ENCODE data around the gene ZNRD2. TPM values are rescaled to one million over a fixed set of nuclear protein-coding genes. Genes with fewer than 3 reads are reported as not detected.

ZNRD2 gene
- total RNA-seq, 1 experiment from 2014 or later, result 126 TPM

DNA sequence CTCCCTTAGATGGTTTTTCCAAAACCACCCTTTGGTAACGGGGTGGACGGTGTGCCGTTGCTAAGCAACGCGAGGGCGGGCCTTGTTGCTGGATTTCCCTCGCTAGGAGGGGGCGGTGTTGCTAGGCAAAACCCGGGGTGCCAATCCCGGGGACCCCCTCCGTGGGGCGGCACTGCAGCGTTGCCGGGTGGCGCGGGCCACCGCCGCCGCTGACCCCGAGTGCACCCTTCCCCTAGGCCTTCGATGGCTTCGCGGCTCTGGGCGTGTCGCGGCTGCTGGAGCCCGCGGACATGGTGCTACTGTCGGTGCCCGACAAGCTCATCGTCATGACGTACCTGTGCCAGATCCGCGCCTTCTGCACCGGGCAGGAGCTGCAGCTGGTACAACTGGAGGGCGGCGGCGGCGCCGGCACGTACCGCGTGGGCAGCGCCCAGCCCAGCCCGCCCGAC is 14.5 kb downstream of the ZNRD2 start:
- no TSS peak for BruUV-seq (replicated peaks)
- Histone ChIP-seq H3K9ac (ENCODE audit: low read length) (no peak overlapping the region), H3K4me1 (ENCODE audit: insufficient read depth, low read length) (no peaks in the 10 kb centered on the region), H3K9me2 (replicated peaks; ENCODE audit: low read length) (no peaks in the 10 kb centered on the region), H2AFZ (ENCODE audit: low read length) (no peak overlapping the region), H3K36me3 (ENCODE audit: low read depth, low read length) (peaks cover 8% of the 10 kb centered on the region), H3F3A (ENCODE audit: low read length, unreplicated experiment) (no peaks in the 10 kb centered on the region), H3K9me3 (ENCODE audit: low read length) (no peaks in the 10 kb centered on the region), H3K4me3 (ENCODE audit: low read length) (no peak overlapping the region), H3K4me2 (ENCODE audit: low read length) (no peak overlapping the region), H4K20me1 (ENCODE audit: low read length) (no peaks in the 10 kb centered on the region), H3K27me3 (ENCODE audit: low read length) (no peaks in the 10 kb centered on the region), H3K79me2 (ENCODE audit: low read length) (no peaks in the 10 kb centered on the region), H3K27ac (ENCODE audit: low read length) (no peak overlapping the region)
- ChIA-PET CTCF (no interaction called here), POLR2A (ENCODE audit: unreplicated experiment) (no interaction called here)
- TF ChIP-seq EZH2 (IDR thresholded peaks at IDR 0.05; ENCODE audit: low read length, unreplicated experiment) (no peak), EZH2phosphoT487 (IDR thresholded peaks at IDR 0.05; ENCODE audit: borderline replicate concordance, low read length) (no peak)
- TF ChIP-seq, protein P1, sequence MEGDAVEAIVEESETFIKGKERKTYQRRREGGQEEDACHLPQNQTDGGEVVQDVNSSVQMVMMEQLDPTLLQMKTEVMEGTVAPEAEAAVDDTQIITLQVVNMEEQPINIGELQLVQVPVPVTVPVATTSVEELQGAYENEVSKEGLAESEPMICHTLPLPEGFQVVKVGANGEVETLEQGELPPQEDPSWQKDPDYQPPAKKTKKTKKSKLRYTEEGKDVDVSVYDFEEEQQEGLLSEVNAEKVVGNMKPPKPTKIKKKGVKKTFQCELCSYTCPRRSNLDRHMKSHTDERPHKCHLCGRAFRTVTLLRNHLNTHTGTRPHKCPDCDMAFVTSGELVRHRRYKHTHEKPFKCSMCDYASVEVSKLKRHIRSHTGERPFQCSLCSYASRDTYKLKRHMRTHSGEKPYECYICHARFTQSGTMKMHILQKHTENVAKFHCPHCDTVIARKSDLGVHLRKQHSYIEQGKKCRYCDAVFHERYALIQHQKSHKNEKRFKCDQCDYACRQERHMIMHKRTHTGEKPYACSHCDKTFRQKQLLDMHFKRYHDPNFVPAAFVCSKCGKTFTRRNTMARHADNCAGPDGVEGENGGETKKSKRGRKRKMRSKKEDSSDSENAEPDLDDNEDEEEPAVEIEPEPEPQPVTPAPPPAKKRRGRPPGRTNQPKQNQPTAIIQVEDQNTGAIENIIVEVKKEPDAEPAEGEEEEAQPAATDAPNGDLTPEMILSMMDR (conservative IDR thresholded peaks at IDR 0.05; ENCODE audit: low read depth, low read length), result no peak
- DNase-seq, result no peak
- ATAC-seq, result no peak
- intact Hi-C loops (cut with micrococcal nuclease), result no loop called here

DNA sequence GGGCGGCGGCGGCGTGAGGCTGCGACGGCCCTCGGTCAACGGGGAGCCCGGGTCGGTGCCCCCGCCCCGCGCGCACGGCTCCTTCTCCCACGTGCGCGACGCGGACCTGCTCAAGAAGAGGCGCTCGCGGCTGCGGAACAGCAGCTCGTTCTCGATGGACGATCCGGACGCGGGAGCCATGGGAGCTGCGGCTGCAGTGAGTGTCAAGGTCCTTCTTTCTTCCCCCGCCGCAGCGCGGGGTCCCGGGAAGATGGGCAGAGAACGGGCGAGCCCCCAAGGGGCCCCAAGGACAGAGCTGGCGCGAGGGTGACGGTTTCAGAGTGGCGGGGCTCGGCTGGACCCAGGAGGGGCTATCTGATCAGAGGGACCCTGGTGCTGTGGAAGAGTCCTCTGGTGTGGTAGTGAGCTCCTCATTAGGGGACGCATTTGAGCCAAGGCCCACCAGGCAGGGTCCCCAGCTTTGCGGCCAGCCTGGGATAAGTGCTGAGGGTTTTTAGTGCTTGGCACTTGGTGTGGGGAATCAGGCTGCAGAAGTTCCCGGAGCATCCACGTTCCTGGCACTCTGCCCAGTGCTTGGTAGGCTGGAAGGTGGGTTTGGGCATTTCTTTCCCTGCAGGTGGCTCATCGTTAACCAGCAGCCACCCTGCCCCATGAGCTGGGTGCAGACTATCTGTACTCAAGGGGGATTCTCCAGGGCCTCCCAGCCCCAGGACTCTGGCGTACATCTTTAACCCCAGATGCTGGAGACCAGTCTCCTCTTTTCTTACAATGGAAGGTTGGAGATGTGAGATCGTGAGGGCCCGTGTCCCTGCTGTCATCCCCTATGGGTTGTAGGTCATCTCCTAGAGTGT is 15.3 kb downstream of the ZNRD2 start:
- ChIA-PET CTCF (no interaction called here), POLR2A (ENCODE audit: unreplicated experiment) (no interaction called here)
- Histone ChIP-seq H3K4me3 (ENCODE audit: low read length) (no peak overlapping the region), H3K36me3 (ENCODE audit: low read depth, low read length) (peaks cover 8% of the 10 kb centered on the region), H3K9ac (ENCODE audit: low read length) (no peak overlapping the region), H4K20me1 (ENCODE audit: low read length) (no peaks in the 10 kb centered on the region), H3K9me3 (ENCODE audit: low read length) (no peaks in the 10 kb centered on the region), H3K4me1 (ENCODE audit: insufficient read depth, low read length) (no peaks in the 10 kb centered on the region), H3K27me3 (ENCODE audit: low read length) (no peaks in the 10 kb centered on the region), H3K4me2 (ENCODE audit: low read length) (no peak overlapping the region), H3F3A (ENCODE audit: low read length, unreplicated experiment) (no peaks in the 10 kb centered on the region), H3K79me2 (ENCODE audit: low read length) (no peaks in the 10 kb centered on the region), H3K9me2 (replicated peaks; ENCODE audit: low read length) (no peaks in the 10 kb centered on the region), H3K27ac (ENCODE audit: low read length) (no peak overlapping the region), H2AFZ (ENCODE audit: low read length) (no peak overlapping the region)
- BruUV-seq (replicated peaks), result no TSS peak
- TF ChIP-seq, protein P1 (conservative IDR thresholded peaks at IDR 0.05; ENCODE audit: low read depth, low read length), result no peak
- no peak for TF ChIP-seq EZH2 (IDR thresholded peaks at IDR 0.05; ENCODE audit: low read length, unreplicated experiment)
- TF ChIP-seq EZH2phosphoT487 (IDR thresholded peaks at IDR 0.05; ENCODE audit: borderline replicate concordance, low read length), result no peak
- DNase-seq (no peak), ATAC-seq (no peak)
- intact Hi-C loops (cut with micrococcal nuclease), result no loop called here

DNA sequence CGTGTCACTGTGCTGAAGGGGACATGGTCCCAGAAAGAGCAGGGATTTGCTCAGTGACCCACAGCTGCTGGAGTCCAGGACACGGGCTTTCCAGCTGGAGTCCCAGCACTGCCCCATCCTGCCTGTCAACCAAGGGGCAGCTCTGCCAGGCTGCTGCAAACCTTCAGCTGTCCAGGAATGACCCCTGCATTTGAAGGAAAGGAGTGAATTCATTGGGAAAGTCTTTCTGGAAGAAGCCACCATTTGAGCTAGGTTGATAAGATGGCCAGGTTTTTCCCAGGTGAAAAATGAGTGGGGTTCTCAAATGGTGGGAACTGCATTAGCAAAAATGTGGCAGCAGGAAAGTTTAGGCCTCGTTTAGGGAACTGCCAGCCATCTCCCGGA is 16.0 kb downstream of the ZNRD2 start:
- Histone ChIP-seq H3K27me3 (ENCODE audit: low read length) (no peaks in the 10 kb centered on the region), H3K9ac (ENCODE audit: low read length) (no peak overlapping the region), H3K36me3 (ENCODE audit: low read depth, low read length) (peaks cover 8% of the 10 kb centered on the region), H3F3A (ENCODE audit: low read length, unreplicated experiment) (no peaks in the 10 kb centered on the region), H3K4me2 (ENCODE audit: low read length) (no peak overlapping the region), H3K9me2 (replicated peaks; ENCODE audit: low read length) (no peaks in the 10 kb centered on the region), H3K9me3 (ENCODE audit: low read length) (no peaks in the 10 kb centered on the region), H3K4me1 (ENCODE audit: insufficient read depth, low read length) (no peaks in the 10 kb centered on the region), H2AFZ (ENCODE audit: low read length) (no peak overlapping the region), H3K79me2 (ENCODE audit: low read length) (no peaks in the 10 kb centered on the region), H3K4me3 (ENCODE audit: low read length) (no peak overlapping the region), H3K27ac (ENCODE audit: low read length) (no peak overlapping the region), H4K20me1 (ENCODE audit: low read length) (no peaks in the 10 kb centered on the region)
- POLR2A ChIA-PET (ENCODE audit: unreplicated experiment), result no interaction called here
- ATAC-seq (no peak), DNase-seq (no peak)
- TF ChIP-seq EZH2 (IDR thresholded peaks at IDR 0.05; ENCODE audit: low read length, unreplicated experiment) (no peak), EZH2phosphoT487 (IDR thresholded peaks at IDR 0.05; ENCODE audit: borderline replicate concordance, low read length) (no peak)
- TF ChIP-seq, protein P1 (conservative IDR thresholded peaks at IDR 0.05; ENCODE audit: low read depth, low read length), result no peak
- intact Hi-C loops (cut with micrococcal nuclease), result no loop called here
- BruUV-seq (replicated peaks), result no TSS peak
- CTCF ChIA-PET, result no interaction called here
